ENCODE measurements around the gene AGTRAP. TPM values are rescaled to one million over a fixed set of nuclear protein-coding genes. Genes with fewer than 3 reads are reported as not detected.
A peak's percentile ranks its signal among the peaks of the same experiment; 100 is the strongest.

AGTRAP gene
- total and polyA plus RNA-seq, 10 donors = 40.8 to 120 (median 56.4) TPM

GRCh38 chr1:11761285-11761684 lies 25.3 kb downstream of the AGTRAP start:
- intact Hi-C loops (cut with DNase I; ENCODE audit: low total_unique reads) = no loop called here
- no peak for DNase-seq
- TF ChIP-seq CTCF (IDR thresholded peaks at IDR 0.05 in 8 of 11, conservative IDR thresholded peaks at IDR 0.05 in 3 of 11) (no peak), POLR2AphosphoS5 (IDR thresholded peaks at IDR 0.05) (no peak), POLR2A (IDR thresholded peaks at IDR 0.05) (no peak)

GRCh38 chr1:11761988-11762406 lies 26.1 kb downstream of the AGTRAP start, which contains the start of gene C1orf167:
TSS of gene C1orf167 (plus strand) at chr1:11762193. CDS start at chr1:11764401, 2,208 bp downstream.
- TF ChIP-seq POLR2A (IDR thresholded peaks at IDR 0.05) (no peak), CTCF (IDR thresholded peaks at IDR 0.05 in 8 of 11, conservative IDR thresholded peaks at IDR 0.05 in 3 of 11) (no peak), POLR2AphosphoS5 (IDR thresholded peaks at IDR 0.05) (no peak)
- H3K4me1 ChIP-seq = peaks cover 0 to 11% (median 9%) of the 10 kb centered on the region in 6 donors
- H3K27me3 ChIP-seq (replicated peaks in 1 of 7) = peaks cover 0 to 36% (median 17%) of the 10 kb centered on the region in 7 donors
- no peak for DNase-seq
- 4 to 20% (median 7%) methylated on average over 7 to 29 of the region's 29 CpGs for WGBS, 5 donors
- no peaks in the 10 kb centered on the region for H3K36me3 ChIP-seq
- no peak within 1 kb of the TSS for H3K27ac ChIP-seq
- no peaks in the 10 kb centered on the region for H3K9me3 ChIP-seq
- intact Hi-C loops (cut with DNase I; ENCODE audit: low total_unique reads) = no loop called here
- H3K4me3 ChIP-seq = peak within 1 kb of the TSS in 1 of 8 donors; percentile 49

More at GRCh38 chr1:11761285-11761684, 25.3 kb downstream of the AGTRAP start:
- no peaks in the 10 kb centered on the region for H3K36me3 ChIP-seq
- peaks cover 0 to 32% (median 17%) of the 10 kb centered on the region in 7 donors for H3K27me3 ChIP-seq (replicated peaks in 1 of 7)
- H3K4me1 ChIP-seq = peaks cover 0 to 11% (median 9%) of the 10 kb centered on the region in 6 donors
- H3K4me3 ChIP-seq = no peak overlapping the region
- no peak overlapping the region for H3K27ac ChIP-seq
- H3K9me3 ChIP-seq = no peaks in the 10 kb centered on the region
- WGBS, 5 donors = 82 to 86% (median 84%) methylated on average over 6 of the region's 6 CpGs

- Histone ChIP-seq H3K27ac (no peak overlapping the region), H3K27me3 (replicated peaks in 1 of 7) (peaks cover 0 to 31% (median 17%) of the 10 kb centered on the region in 7 donors), H3K4me1 (peaks cover 0 to 17% (median 9%) of the 10 kb centered on the region in 6 donors), H3K4me3 (no peak overlapping the region), H3K9me3 (no peaks in the 10 kb centered on the region), H3K36me3 (no peaks in the 10 kb centered on the region)
- DNase-seq = no peak
- intact Hi-C loops (cut with DNase I; ENCODE audit: low total_unique reads) = no loop called here
- WGBS, 5 donors = 80 to 100% (median 94%) methylated on average over 1 to 3 of the region's 3 CpGs
- no peak for TF ChIP-seq POLR2AphosphoS5 (IDR thresholded peaks at IDR 0.05)
- no peak for TF ChIP-seq POLR2A (IDR thresholded peaks at IDR 0.05)
- no peak for TF ChIP-seq CTCF (IDR thresholded peaks at IDR 0.05 in 8 of 11, conservative IDR thresholded peaks at IDR 0.05 in 3 of 11)
Observed at GRCh38 chr1:11764115-11764514, 28.2 kb downstream of the AGTRAP start.

GRCh38 chr1:11764519-11764918 lies 28.6 kb downstream of the AGTRAP start:
- no peaks in the 10 kb centered on the region for H3K36me3 ChIP-seq
- no peak for DNase-seq
- no peaks in the 10 kb centered on the region for H3K9me3 ChIP-seq
- H3K27ac ChIP-seq = no peak overlapping the region
- no peak for TF ChIP-seq POLR2AphosphoS5 (IDR thresholded peaks at IDR 0.05)
- no peak for TF ChIP-seq CTCF (IDR thresholded peaks at IDR 0.05 in 8 of 11, conservative IDR thresholded peaks at IDR 0.05 in 3 of 11)
- H3K4me3 ChIP-seq = no peak overlapping the region
- peaks cover 0 to 31% (median 17%) of the 10 kb centered on the region in 7 donors for H3K27me3 ChIP-seq (replicated peaks in 1 of 7)
- intact Hi-C loops (cut with DNase I; ENCODE audit: low total_unique reads) = no loop called here
- WGBS, 5 donors = 77 to 88% (median 83%) methylated on average over 7 of the region's 7 CpGs
- peaks cover 0 to 17% (median 9%) of the 10 kb centered on the region in 6 donors for H3K4me1 ChIP-seq
